ENCODE results near the gene FOXL2NB. TPM values are rescaled to one million over a fixed set of nuclear protein-coding genes. Genes with fewer than 3 reads are reported as not detected.

Gene FOXL2NB
- polyA plus RNA-seq, 2 of the 4 experiments (the other 2 are of a cell fraction): 2.3 to 3.2 TPM

DNA sequence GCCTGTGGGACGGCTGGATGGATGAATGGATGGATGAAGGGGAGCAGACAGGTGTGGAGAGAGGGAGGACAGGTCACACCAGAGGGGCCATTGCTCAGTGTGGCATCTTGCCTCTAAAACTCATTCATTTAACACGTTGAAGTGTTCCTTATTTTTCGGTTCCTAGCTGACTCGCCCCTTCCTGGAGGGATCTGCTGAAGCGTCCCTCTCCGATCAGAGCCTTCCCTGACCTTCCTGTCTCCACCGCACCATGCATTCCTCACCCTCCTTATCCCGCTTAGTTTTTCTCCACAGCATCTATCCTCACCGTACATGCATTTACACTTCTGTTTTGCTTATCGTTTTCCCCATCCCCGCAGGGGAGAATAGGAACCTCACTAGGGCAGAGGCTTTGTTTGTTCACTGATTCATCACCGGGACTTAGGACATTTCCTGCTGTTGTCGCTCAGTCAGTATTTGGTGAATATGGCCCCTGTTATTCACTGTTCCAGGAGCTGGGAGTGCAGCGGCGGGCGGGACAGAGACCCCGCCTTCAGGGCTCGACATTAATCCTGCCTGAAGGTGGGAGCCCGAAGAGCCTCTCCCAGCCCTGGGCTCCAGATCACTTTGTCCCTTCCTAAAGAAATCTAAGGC is 32.0 kb upstream of the FOXL2NB start:
- H3K4me3 ChIP-seq: peak overlapping the region; percentile 76
- H3K4me2 ChIP-seq: peak overlapping the region; percentile 66
- H3K27ac ChIP-seq: peak overlapping the region; percentile 95 to 97
- peaks cover 5% of the 10 kb centered on the region; the same call in 1 of the 3 replicates for H3K4me1 ChIP-seq
- ATAC-seq: peak; percentile 22 to 67
- no peak for FAIRE-seq
- WGBS (ENCODE audit: missing lambda C conversion rate): 9% methylated on average over 16 of the region's 19 CpGs
- 0 out of 2 replicates have a peak, but pooled peaks have one; percentile 21 for TF ChIP-seq FOSL2 (IDR thresholded peaks at IDR 0.05)
- TF ChIP-seq FOSL2 (CRISPR knock-in tag; IDR thresholded peaks at IDR 0.05): peak; percentile 42
- no peak for TF ChIP-seq NFE2L2 (conservative IDR thresholded peaks at IDR 0.05; ENCODE audit: low read length)
- CTCF ChIA-PET: interaction anchor here (0.6 to 13.0 kb wide), 102 partner anchors 9 to 645 kb away, joined by 3 to 224 read pairs (median 6); partner anchors contain the start of genes CEP70, ESYT3, FAIM and PIK3CB
- POLR2A ChIA-PET: interaction anchor here (0.6 to 2.0 kb wide), 11 partner anchors 48 to 506 kb away, joined by 3 to 28 read pairs (median 7); partner anchors contain the start of genes CEP70, FAIM and PIK3CB
- no peaks in the 10 kb centered on the region for H3K9me3 ChIP-seq
- peak; percentile 23 to 50 for DNase-seq (ENCODE audit: low read depth in 1 of 2, low spot score in 1 of 2)

DNA sequence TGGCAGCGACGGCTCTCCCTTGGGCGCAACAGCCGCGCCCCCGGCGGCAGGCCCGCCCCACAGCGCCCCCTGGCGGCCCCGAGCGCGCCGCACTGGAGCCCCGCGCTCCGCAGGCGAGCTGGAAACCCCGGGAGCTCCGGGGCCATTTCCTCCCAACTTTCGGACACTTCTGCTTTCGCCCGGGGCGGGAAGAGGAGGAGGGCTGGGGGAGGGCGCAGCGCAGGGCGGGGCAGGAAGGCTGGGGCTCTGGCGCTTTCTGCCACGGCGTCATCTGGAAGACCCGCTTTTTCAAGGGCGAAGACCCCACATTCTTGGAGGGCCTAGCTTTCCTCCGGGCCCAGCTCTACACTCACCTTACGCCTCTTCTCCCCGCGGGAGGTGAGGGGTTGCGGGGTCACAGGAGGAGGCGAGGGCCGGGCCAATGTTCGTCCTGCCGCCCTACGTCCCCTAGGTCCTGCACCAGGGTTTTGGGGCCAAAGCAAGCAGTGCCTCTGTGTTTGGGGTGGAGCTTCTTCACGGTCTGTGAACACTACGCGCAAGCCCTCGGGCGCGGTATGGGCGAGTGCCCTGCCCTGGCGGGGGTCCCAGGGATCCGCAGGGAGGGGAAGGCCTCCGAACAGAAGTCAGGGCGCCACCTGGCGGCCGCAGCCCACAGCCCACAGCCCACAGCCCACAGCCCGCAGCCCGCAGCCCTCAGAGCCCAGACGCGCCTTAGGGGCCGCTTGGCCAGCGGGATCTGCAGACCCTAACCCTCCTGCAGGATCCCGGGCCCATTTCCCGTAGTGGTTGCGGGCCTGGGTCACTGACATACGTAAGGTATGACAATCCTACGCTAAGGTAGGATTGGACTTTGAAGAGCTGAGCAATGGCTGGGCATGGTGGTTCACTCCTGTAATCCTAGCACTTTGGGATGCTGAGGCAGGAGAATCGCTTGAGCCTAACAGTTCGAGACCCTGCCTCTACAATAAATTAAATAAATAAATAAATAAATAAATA is 31.2 kb upstream of the FOXL2NB start:
- ChIA-PET CTCF (interaction anchor here (0.6 to 13.0 kb wide), 120 partner anchors 8 to 736 kb away, joined by 3 to 224 read pairs (median 5); partner anchors contain the start of genes CEP70, ESYT3, FAIM and PIK3CB), POLR2A (interaction anchor here (0.6 to 2.0 kb wide), 11 partner anchors 49 to 507 kb away, joined by 3 to 28 read pairs (median 7); partner anchors contain the start of genes CEP70, FAIM and PIK3CB)
- no peak for FAIRE-seq
- TF ChIP-seq, protein P1, sequence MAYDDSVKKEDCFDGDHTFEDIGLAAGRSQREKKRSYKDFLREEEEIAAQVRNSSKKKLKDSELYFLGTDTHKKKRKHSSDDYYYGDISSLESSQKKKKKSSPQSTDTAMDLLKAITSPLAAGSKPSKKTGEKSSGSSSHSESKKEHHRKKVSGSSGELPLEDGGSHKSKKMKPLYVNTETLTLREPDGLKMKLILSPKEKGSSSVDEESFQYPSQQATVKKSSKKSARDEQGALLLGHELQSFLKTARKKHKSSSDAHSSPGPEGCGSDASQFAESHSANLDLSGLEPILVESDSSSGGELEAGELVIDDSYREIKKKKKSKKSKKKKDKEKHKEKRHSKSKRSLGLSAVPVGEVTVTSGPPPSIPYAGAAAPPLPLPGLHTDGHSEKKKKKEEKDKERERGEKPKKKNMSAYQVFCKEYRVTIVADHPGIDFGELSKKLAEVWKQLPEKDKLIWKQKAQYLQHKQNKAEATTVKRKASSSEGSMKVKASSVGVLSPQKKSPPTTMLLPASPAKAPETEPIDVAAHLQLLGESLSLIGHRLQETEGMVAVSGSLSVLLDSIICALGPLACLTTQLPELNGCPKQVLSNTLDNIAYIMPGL (CRISPR knock-in tag; IDR thresholded peaks at IDR 0.05; ENCODE audit: borderline replicate concordance): 0 out of 2 replicates have a peak, but pooled peaks have one; percentile 53
- no peak for TF ChIP-seq POLR2AphosphoS2 (conservative IDR thresholded peaks at IDR 0.05; ENCODE audit: low read length)
- no peak for TF ChIP-seq FOSB (CRISPR knock-in tag; IDR thresholded peaks at IDR 0.05)
- no peak for TF ChIP-seq TFCP2L1 (CRISPR knock-in tag; IDR thresholded peaks at IDR 0.05)
- TF ChIP-seq, protein P2, sequence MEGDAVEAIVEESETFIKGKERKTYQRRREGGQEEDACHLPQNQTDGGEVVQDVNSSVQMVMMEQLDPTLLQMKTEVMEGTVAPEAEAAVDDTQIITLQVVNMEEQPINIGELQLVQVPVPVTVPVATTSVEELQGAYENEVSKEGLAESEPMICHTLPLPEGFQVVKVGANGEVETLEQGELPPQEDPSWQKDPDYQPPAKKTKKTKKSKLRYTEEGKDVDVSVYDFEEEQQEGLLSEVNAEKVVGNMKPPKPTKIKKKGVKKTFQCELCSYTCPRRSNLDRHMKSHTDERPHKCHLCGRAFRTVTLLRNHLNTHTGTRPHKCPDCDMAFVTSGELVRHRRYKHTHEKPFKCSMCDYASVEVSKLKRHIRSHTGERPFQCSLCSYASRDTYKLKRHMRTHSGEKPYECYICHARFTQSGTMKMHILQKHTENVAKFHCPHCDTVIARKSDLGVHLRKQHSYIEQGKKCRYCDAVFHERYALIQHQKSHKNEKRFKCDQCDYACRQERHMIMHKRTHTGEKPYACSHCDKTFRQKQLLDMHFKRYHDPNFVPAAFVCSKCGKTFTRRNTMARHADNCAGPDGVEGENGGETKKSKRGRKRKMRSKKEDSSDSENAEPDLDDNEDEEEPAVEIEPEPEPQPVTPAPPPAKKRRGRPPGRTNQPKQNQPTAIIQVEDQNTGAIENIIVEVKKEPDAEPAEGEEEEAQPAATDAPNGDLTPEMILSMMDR (IDR thresholded peaks at IDR 0.05): peak; percentile 70
- TF ChIP-seq MYC (IDR thresholded peaks at IDR 0.05; ENCODE audit: borderline replicate concordance, low read length): peak; percentile 36; the same call in 1 of the 2 replicates
- TF ChIP-seq CBX2 (IDR thresholded peaks at IDR 0.05; ENCODE audit: borderline replicate concordance, low read depth): no peak
- TF ChIP-seq RARB (CRISPR knock-in tag; IDR thresholded peaks at IDR 0.05): no peak
- no peak for TF ChIP-seq FOXS1 (CRISPR knock-in tag; IDR thresholded peaks at IDR 0.05)
- no peak for TF ChIP-seq MAFK (IDR thresholded peaks at IDR 0.05; ENCODE audit: partially characterized antibody)
- no peak for TF ChIP-seq ZSCAN20 (CRISPR knock-in tag; IDR thresholded peaks at IDR 0.05)
- TF ChIP-seq POLR2A (IDR thresholded peaks at IDR 0.05; ENCODE audit: low read length): peak; percentile 18; the same call in 1 of the 2 replicates
- TF ChIP-seq, protein P3, sequence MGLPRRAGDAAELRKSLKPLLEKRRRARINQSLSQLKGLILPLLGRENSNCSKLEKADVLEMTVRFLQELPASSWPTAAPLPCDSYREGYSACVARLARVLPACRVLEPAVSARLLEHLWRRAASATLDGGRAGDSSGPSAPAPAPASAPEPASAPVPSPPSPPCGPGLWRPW (IDR thresholded peaks at IDR 0.05): no peak
- no peak for TF ChIP-seq CHD2 (IDR thresholded peaks at IDR 0.05; ENCODE audit: low read length, partially characterized antibody)
- TF ChIP-seq MAZ (IDR thresholded peaks at IDR 0.05; ENCODE audit: borderline replicate concordance, low read depth, low read length): no peak
- TF ChIP-seq, protein P4, sequence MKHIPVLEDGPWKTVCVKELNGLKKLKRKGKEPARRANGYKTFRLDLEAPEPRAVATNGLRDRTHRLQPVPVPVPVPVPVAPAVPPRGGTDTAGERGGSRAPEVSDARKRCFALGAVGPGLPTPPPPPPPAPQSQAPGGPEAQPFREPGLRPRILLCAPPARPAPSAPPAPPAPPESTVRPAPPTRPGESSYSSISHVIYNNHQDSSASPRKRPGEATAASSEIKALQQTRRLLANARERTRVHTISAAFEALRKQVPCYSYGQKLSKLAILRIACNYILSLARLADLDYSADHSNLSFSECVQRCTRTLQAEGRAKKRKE (CRISPR knock-in tag; IDR thresholded peaks at IDR 0.05; ENCODE audit: low read depth): no peak
- peak; percentile 38; the same call in 1 of the 2 replicates for TF ChIP-seq PHF8 (IDR thresholded peaks at IDR 0.05; ENCODE audit: borderline replicate concordance, low read depth)
- TF ChIP-seq NPAS2 (CRISPR knock-in tag; IDR thresholded peaks at IDR 0.05; ENCODE audit: borderline replicate concordance): no peak
- no peak for TF ChIP-seq ZC3H11A (IDR thresholded peaks at IDR 0.05)
- TF ChIP-seq, protein P5, sequence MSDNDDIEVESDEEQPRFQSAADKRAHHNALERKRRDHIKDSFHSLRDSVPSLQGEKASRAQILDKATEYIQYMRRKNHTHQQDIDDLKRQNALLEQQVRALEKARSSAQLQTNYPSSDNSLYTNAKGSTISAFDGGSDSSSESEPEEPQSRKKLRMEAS (IDR thresholded peaks at IDR 0.05): peak; percentile 22; the same call in 1 of the 2 replicates
- TF ChIP-seq BHLHE40 (IDR thresholded peaks at IDR 0.05; ENCODE audit: low read depth, low read length): no peak
- no peak for TF ChIP-seq EHMT2 (IDR thresholded peaks at IDR 0.05; ENCODE audit: low read depth)
- no peak for TF ChIP-seq JUNB (IDR thresholded peaks at IDR 0.05)
- TF ChIP-seq EHF (CRISPR knock-in tag; IDR thresholded peaks at IDR 0.05): no peak
- TF ChIP-seq TP53 (CRISPR knock-in tag; IDR thresholded peaks at IDR 0.05): no peak
- TF ChIP-seq JUN (IDR thresholded peaks at IDR 0.05): peak in 1 of 2 experiments; percentile 24; a peak in 1 of 5 replicates
- no peak for TF ChIP-seq GATA3 (IDR thresholded peaks at IDR 0.05; ENCODE audit: borderline replicate concordance)

More for the DNA sequence above, 31.2 kb upstream of the FOXL2NB start:
- DNase-seq (ENCODE audit: low read depth in 1 of 2, low spot score in 1 of 2): peak; percentile 79 to 82
- ATAC-seq: peak; percentile 94 to 96
- peak overlapping the region; percentile 95 to 97 for H3K27ac ChIP-seq
- peaks cover 5% of the 10 kb centered on the region; the same call in 1 of the 3 replicates for H3K4me1 ChIP-seq
- H3K9me3 ChIP-seq: no peaks in the 10 kb centered on the region
- 1% methylated on average over 15 of the region's 68 CpGs for WGBS (ENCODE audit: missing lambda C conversion rate)
- H3K4me2 ChIP-seq: peak overlapping the region; percentile 66
- peak overlapping the region; percentile 76 for H3K4me3 ChIP-seq
